IPS-NIHi11 (cell line): Measurements from ENCODE around the gene LMNB1.
"Not testable (repeated sequence)": the region's sequence is repeated elsewhere in the genome, so short reads cannot be mapped to it uniquely, and the experiment has no call there.

ENCODE experiments used
- DNase-seq: peaks from one replicate; pipeline ENCODE4 v3.0.0; 2012; ENCODE audit warnings: mixed read lengths, low spot score

Gene LMNB1, protein sequence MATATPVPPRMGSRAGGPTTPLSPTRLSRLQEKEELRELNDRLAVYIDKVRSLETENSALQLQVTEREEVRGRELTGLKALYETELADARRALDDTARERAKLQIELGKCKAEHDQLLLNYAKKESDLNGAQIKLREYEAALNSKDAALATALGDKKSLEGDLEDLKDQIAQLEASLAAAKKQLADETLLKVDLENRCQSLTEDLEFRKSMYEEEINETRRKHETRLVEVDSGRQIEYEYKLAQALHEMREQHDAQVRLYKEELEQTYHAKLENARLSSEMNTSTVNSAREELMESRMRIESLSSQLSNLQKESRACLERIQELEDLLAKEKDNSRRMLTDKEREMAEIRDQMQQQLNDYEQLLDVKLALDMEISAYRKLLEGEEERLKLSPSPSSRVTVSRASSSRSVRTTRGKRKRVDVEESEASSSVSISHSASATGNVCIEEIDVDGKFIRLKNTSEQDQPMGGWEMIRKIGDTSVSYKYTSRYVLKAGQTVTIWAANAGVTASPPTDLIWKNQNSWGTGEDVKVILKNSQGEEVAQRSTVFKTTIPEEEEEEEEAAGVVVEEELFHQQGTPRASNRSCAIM

GRCh38 chr5:126776499-126777256 is at the start of gene LMNB1:
Gene LMNB1 (plus strand): TSS chr5:126777136. CDS start chr5:126777509, 373 bp downstream.
- peak; percentile 91 for DNase-seq

GRCh38 chr5:126732716-126733115 is 44.2 kb upstream of the LMNB1 start:
- DNase-seq, result no peak

GRCh38 chr5:126734573-126734972 is 42.4 kb upstream of the LMNB1 start:
- not testable (repeated sequence) for DNase-seq

- DNase-seq, result no peak
These were observed 40.8 kb upstream of the LMNB1 start for GRCh38 chr5:126736141-126736540.

GRCh38 chr5:126741361-126741760 is 35.6 kb upstream of the LMNB1 start:
- DNase-seq, result no peak

DNA sequence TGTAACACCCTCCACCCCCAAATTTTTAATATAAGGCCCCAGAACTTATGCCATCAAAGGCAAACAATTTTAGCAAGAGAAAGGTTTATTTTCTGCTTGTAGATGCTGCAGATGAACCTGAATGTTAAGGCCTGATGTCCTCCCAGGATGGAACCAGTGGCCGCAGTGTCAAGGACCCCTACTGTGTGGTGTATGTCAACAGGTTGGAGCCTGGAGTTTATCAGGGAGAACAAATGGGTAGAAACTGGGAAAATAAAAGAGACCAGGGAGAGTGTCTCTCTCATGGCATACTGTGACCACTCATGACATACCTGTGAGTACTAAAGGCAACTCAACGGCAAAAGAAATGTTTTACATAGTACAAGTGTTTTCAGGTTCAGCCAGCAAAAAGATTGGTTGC is 34.5 kb upstream of the LMNB1 start:
- DNase-seq, result no peak

- no peak for DNase-seq
These were observed 32.1 kb upstream of the LMNB1 start for GRCh38 chr5:126744836-126745235.

- no peak for DNase-seq
These were observed 31.5 kb upstream of the LMNB1 start for GRCh38 chr5:126745259-126745992.

- no peak for DNase-seq
These were observed 30.6 kb upstream of the LMNB1 start for GRCh38 chr5:126746290-126746689.

- no peak for DNase-seq
These were observed 24.7 kb upstream of the LMNB1 start for GRCh38 chr5:126752081-126752785.

GRCh38 chr5:126753227-126753626 is 23.7 kb upstream of the LMNB1 start:
- DNase-seq, result no peak

GRCh38 chr5:126754609-126755008 is 22.3 kb upstream of the LMNB1 start:
- DNase-seq, result no peak

DNA sequence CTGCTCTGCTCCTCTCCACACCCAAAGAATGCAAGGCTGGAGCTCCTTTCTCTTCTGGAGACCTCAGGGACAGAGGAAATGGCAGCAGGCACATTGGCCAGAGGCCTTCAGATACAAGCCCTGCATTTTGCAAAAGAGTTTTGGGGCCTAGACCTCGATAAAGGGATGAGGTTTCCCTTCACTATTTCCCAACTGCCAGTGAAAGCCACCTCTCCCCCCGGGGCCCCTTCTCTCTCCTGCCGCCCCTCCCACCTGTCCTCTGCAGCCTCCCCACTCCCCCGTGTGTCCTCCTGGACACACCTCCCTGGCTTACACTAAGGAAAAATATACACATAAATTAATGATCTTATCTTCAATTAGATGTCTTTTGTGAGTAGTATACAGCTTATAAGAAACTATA is 21.3 kb upstream of the LMNB1 start:
- no peak for DNase-seq

DNA sequence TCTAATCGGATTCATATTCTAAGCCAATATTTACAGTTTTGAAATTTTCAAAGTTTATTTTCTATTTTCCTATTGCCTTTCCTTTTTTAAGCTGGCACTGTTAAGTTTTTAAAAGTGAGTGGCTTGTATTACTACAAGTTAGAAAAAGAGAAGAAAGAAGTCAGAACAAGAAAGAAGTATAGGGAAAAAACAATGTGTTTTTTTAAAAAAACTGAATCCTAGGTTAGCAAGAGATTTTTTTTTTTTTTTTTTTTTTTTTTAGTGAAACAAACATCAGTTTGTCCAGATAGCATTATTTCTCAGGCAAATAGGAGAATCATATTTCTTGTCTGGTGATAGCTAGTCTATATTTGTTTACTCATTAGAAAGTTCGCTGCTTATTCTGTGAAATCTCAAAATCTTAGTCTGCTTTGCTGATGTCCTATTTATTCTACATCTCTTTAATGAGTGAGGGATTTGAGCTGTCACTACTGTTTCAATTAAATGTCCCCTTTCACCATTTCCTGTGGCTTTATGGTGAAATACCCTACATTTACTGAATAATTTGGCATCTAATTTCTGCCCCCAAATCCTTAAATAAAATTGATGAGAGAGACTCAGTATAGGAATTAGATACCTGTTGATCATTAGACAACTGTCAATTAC is 19.1 kb upstream of the LMNB1 start:
- no peak for DNase-seq

DNA sequence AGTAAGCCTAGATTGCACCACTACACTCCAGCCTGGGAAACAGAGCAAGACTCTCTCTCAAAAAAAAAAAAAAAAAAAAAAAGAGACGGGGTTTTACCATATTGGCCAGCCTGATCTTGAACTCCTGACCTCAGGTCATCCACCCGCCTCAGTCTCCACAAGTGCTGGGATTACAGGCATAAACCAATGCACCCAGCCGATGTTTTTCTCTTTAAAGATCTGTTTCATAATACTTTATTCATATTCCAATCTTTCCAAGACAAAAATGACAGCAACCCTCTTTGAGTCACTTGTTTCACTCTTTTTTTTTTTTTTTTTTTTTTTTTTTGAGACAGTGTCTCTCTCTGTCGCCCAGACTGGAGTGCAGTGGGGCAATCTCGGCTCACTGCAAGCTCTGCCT is 13.6 kb upstream of the LMNB1 start:
- DNase-seq, result no peak

DNA sequence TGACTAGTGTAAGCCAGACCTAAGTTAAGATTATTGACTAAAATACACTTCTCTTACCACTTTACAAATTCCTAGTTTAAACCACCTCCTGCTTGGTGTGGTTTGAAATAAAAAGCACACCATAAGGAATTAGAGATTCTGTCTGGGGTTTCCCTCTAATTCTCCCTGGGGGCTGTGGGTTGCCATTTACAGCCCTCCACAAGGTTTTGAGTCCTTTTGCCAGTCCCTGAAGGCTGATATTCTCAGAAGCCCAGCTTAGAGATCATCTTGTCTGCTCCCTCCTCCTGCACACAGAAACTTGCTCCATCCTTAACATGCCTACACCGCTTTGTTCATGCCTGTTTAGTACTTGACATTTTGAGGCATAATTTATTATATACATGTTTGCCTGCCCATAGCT is 7.2 kb upstream of the LMNB1 start:
- no peak for DNase-seq

- not testable (repeated sequence) for DNase-seq
These were observed 3.4 kb upstream of the LMNB1 start for GRCh38 chr5:126773536-126773935.

DNA sequence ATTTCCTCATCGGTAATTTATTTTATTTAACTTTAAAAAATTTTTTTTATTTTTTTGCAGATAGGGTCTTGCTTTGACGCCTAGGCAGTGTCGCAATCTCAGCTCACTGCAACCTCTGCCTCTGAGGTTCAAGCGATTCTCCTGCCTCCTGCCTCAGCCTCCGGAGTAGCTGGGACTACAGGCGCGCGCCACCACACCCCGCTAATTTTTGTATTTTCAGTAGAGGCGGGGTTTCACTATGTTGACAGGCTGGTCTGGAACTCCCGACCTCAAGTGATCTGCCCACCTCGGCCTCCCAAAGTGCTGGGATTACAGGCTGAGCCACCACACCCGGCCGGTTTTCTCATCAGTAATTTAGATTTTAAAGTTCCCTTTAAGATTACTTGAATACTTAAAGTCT is 2.3 kb upstream of the LMNB1 start:
- DNase-seq, result not testable (repeated sequence)

DNA sequence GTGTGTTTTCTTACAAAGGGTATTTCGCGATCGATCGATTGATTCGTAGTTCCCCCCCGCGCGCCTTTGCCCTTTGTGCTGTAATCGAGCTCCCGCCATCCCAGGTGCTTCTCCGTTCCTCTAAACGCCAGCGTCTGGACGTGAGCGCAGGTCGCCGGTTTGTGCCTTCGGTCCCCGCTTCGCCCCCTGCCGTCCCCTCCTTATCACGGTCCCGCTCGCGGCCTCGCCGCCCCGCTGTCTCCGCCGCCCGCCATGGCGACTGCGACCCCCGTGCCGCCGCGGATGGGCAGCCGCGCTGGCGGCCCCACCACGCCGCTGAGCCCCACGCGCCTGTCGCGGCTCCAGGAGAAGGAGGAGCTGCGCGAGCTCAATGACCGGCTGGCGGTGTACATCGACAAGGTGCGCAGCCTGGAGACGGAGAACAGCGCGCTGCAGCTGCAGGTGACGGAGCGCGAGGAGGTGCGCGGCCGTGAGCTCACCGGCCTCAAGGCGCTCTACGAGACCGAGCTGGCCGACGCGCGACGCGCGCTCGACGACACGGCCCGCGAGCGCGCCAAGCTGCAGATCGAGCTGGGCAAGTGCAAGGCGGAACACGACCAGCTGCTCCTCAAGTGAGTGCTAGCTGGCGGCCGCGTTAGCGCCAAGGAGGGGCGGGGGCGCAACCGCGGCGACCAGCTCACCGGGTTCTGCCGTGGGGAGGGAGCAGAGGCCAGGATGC is 480 bp downstream of the LMNB1 start:
- peak; percentile 13 for DNase-seq

DNA sequence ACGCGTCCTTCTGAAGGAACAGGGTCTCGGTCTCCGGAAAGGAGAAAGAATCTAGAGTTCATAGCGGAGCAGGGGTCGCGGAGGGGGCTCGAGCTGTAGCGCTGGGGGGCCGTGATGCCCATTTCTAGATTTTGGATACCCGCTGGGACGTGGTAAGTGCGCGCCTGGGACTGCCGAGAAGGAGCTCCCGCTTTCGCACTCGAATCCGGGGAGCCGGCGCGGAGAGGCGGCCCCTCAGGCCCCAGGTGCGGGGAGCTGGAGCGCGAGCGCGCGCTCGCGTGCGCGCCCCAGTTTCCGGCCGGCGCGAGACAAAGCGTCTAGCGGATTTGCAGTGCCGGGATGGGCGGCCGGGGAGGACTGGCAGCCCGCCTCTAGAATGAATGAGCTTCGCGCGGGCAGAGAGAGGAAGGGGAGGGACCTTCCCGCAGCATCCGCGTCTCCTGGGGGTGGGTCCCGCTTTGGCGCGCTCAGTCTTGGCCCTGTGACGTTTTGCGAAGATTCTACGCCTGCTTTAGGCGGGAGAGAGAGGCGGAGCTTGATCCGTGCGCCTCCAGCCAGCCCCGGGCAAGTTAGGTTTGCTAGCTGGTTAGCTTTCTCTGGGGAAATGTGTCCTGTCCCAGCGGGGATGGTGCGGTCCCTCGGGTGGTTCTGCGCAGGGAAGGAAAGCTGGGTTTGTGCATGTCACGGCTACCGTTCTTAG is 1.2 kb downstream of the LMNB1 start:
- peak; percentile 86 for DNase-seq
